ENCODE data around the gene SPRR1B. TPM values are rescaled to one million over a fixed set of nuclear protein-coding genes. Genes with fewer than 3 reads are reported as not detected.

Gene SPRR1B
- total and polyA plus RNA-seq, 9 of the 15 experiments (the other 6 are each of a cell fraction or from before 2014, with no cell fraction given) = not detected

DNA sequence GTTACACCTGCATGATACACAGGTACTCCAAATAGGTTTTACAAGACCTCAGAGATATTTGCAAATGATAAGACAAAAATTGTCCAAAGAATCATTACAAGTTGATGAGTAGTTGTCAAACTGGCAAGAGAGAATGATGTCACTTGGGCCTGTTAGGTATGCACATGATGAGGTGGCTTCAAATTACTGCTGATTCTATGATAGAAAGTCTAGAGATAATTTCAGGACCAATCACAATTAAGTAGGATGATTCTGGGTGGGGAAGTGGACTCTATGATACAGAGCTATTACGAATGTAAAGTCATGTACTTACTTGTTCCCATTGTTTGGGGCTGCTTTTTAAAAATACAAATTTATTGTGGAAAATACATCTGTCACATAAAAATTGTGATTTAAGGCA, 5.2 kb upstream of the SPRR1B start (continued):
- TF ChIP-seq, protein P1, sequence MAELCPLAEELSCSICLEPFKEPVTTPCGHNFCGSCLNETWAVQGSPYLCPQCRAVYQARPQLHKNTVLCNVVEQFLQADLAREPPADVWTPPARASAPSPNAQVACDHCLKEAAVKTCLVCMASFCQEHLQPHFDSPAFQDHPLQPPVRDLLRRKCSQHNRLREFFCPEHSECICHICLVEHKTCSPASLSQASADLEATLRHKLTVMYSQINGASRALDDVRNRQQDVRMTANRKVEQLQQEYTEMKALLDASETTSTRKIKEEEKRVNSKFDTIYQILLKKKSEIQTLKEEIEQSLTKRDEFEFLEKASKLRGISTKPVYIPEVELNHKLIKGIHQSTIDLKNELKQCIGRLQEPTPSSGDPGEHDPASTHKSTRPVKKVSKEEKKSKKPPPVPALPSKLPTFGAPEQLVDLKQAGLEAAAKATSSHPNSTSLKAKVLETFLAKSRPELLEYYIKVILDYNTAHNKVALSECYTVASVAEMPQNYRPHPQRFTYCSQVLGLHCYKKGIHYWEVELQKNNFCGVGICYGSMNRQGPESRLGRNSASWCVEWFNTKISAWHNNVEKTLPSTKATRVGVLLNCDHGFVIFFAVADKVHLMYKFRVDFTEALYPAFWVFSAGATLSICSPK (IDR thresholded peaks at IDR 0.05; ENCODE audit: borderline replicate concordance) = no peak
- TF ChIP-seq, protein P2, sequence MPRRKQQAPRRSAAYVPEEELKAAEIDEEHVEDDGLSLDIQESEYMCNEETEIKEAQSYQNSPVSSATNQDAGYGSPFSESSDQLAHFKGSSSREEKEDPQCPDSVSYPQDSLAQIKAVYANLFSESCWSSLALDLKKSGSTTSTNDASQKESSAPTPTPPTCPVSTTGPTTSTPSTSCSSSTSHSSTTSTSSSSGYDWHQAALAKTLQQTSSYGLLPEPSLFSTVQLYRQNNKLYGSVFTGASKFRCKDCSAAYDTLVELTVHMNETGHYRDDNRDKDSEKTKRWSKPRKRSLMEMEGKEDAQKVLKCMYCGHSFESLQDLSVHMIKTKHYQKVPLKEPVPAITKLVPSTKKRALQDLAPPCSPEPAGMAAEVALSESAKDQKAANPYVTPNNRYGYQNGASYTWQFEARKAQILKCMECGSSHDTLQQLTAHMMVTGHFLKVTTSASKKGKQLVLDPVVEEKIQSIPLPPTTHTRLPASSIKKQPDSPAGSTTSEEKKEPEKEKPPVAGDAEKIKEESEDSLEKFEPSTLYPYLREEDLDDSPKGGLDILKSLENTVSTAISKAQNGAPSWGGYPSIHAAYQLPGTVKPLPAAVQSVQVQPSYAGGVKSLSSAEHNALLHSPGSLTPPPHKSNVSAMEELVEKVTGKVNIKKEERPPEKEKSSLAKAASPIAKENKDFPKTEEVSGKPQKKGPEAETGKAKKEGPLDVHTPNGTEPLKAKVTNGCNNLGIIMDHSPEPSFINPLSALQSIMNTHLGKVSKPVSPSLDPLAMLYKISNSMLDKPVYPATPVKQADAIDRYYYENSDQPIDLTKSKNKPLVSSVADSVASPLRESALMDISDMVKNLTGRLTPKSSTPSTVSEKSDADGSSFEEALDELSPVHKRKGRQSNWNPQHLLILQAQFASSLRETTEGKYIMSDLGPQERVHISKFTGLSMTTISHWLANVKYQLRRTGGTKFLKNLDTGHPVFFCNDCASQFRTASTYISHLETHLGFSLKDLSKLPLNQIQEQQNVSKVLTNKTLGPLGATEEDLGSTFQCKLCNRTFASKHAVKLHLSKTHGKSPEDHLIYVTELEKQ (CRISPR knock-in tag; IDR thresholded peaks at IDR 0.05) = no peak
- TF ChIP-seq CHCHD3 (CRISPR knock-in tag; IDR thresholded peaks at IDR 0.05) (no peak), TRIM24 (IDR thresholded peaks at IDR 0.05) (no peak), EZH2 (IDR thresholded peaks at IDR 0.05; ENCODE audit: borderline replicate concordance, low read depth, low read length) (no peak)
- TF ChIP-seq, protein P3, sequence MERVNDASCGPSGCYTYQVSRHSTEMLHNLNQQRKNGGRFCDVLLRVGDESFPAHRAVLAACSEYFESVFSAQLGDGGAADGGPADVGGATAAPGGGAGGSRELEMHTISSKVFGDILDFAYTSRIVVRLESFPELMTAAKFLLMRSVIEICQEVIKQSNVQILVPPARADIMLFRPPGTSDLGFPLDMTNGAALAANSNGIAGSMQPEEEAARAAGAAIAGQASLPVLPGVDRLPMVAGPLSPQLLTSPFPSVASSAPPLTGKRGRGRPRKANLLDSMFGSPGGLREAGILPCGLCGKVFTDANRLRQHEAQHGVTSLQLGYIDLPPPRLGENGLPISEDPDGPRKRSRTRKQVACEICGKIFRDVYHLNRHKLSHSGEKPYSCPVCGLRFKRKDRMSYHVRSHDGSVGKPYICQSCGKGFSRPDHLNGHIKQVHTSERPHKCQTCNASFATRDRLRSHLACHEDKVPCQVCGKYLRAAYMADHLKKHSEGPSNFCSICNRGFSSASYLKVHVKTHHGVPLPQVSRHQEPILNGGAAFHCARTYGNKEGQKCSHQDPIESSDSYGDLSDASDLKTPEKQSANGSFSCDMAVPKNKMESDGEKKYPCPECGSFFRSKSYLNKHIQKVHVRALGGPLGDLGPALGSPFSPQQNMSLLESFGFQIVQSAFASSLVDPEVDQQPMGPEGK (CRISPR knock-in tag; IDR thresholded peaks at IDR 0.05; ENCODE audit: borderline replicate concordance) = no peak
- TF ChIP-seq, protein P4, sequence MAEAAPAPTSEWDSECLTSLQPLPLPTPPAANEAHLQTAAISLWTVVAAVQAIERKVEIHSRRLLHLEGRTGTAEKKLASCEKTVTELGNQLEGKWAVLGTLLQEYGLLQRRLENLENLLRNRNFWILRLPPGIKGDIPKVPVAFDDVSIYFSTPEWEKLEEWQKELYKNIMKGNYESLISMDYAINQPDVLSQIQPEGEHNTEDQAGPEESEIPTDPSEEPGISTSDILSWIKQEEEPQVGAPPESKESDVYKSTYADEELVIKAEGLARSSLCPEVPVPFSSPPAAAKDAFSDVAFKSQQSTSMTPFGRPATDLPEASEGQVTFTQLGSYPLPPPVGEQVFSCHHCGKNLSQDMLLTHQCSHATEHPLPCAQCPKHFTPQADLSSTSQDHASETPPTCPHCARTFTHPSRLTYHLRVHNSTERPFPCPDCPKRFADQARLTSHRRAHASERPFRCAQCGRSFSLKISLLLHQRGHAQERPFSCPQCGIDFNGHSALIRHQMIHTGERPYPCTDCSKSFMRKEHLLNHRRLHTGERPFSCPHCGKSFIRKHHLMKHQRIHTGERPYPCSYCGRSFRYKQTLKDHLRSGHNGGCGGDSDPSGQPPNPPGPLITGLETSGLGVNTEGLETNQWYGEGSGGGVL (CRISPR knock-in tag; IDR thresholded peaks at IDR 0.05) = no peak
